ENCODE results near the gene ATP2A3. TPM values are rescaled to one million over a fixed set of nuclear protein-coding genes. Genes with fewer than 3 reads are reported as not detected.

ATP2A3 gene
- total RNA-seq, 1 experiment from 2014 or later: 4.4 TPM

- Histone ChIP-seq H4K20me1 (ENCODE audit: insufficient read depth) (no peaks in the 10 kb centered on the region), H3K9me3 (ENCODE audit: insufficient read depth, low read depth) (no peaks in the 10 kb centered on the region), H3F3A (ENCODE audit: insufficient read depth, low read depth) (no peaks in the 10 kb centered on the region), H3K4me1 (replicated peaks; ENCODE audit: insufficient read depth) (no peaks in the 10 kb centered on the region), H3K4me3 (no peak overlapping the region), H3K36me3 (ENCODE audit: low read depth) (no peaks in the 10 kb centered on the region), H2AFZ (no peak overlapping the region), H3K27ac (no peak overlapping the region), H3K79me2 (ENCODE audit: low read depth) (no peaks in the 10 kb centered on the region), H3K27me3 (ENCODE audit: insufficient read depth, low read depth) (no peaks in the 10 kb centered on the region), H3K9me2 (ENCODE audit: insufficient read depth) (no peaks in the 10 kb centered on the region), H3K4me2 (no peak overlapping the region)
- CTCF ChIA-PET: interaction anchor here (0.6 kb wide), 1 partner anchor 1065 kb away, joined by 8 read pairs; no protein-coding TSS in a partner anchor
- POLR2A ChIA-PET (ENCODE audit: unreplicated experiment): no interaction called here
- DNase-seq: no peak
- no TSS peak for BruUV-seq (replicated peaks)
- intact Hi-C loops (cut with micrococcal nuclease; ENCODE audit: unreplicated experiment): no loop called here
- TF ChIP-seq, protein P1, sequence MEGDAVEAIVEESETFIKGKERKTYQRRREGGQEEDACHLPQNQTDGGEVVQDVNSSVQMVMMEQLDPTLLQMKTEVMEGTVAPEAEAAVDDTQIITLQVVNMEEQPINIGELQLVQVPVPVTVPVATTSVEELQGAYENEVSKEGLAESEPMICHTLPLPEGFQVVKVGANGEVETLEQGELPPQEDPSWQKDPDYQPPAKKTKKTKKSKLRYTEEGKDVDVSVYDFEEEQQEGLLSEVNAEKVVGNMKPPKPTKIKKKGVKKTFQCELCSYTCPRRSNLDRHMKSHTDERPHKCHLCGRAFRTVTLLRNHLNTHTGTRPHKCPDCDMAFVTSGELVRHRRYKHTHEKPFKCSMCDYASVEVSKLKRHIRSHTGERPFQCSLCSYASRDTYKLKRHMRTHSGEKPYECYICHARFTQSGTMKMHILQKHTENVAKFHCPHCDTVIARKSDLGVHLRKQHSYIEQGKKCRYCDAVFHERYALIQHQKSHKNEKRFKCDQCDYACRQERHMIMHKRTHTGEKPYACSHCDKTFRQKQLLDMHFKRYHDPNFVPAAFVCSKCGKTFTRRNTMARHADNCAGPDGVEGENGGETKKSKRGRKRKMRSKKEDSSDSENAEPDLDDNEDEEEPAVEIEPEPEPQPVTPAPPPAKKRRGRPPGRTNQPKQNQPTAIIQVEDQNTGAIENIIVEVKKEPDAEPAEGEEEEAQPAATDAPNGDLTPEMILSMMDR (conservative IDR thresholded peaks at IDR 0.05): no peak
- no peak for TF ChIP-seq EZH2 (IDR thresholded peaks at IDR 0.05; ENCODE audit: low read depth)
Measured at GRCh38 chr17:3903051-3903825, 61.0 kb downstream of the ATP2A3 start.

GRCh38 chr17:3900646-3901045, 63.6 kb downstream of the ATP2A3 start:
- no peaks in the 10 kb centered on the region for H3K27me3 ChIP-seq (ENCODE audit: insufficient read depth, low read depth)

DNA sequence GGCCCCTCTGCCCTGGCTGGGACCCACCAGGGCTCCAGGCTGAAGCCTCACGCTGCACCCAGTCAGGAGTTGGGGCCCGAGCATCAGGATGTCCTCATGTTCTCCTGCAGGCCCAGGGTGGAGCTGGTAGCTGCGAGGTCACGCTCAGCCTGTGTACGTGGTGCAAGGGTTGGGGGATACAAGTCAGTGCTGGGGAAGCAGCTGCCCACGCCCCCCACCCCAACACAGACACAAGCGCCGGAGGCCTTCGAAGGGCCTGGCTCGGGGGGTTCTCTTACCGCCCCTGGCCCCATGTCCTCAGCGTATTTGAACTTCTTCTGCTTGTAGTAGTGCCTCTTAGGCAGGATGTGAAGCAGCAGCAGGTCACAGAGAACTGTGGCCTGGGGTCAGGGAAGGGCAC, 66.5 kb downstream of the ATP2A3 start:
- H3K79me2 ChIP-seq (ENCODE audit: low read depth): no peaks in the 10 kb centered on the region
- CTCF ChIA-PET: no interaction called here
- TF ChIP-seq EZH2 (IDR thresholded peaks at IDR 0.05; ENCODE audit: low read depth): no peak
- TF ChIP-seq, protein P1 (conservative IDR thresholded peaks at IDR 0.05): no peak

More at GRCh38 chr17:3900646-3901045, 63.6 kb downstream of the ATP2A3 start:
- H3F3A ChIP-seq (ENCODE audit: insufficient read depth, low read depth): peaks cover under 1% of the 10 kb centered on the region; the same call in 1 of the 2 replicates
- H3K27ac ChIP-seq: no peak overlapping the region
- no peak for DNase-seq
- H3K79me2 ChIP-seq (ENCODE audit: low read depth): no peaks in the 10 kb centered on the region
- H3K4me1 ChIP-seq (replicated peaks; ENCODE audit: insufficient read depth): peaks cover 4% of the 10 kb centered on the region
- CTCF ChIA-PET: interaction anchor here (0.6 to 0.8 kb wide), 2 partner anchors 12 to 179 kb away, joined by 3 to 10 read pairs; no protein-coding TSS in a partner anchor
- H3K36me3 ChIP-seq (ENCODE audit: low read depth): no peaks in the 10 kb centered on the region
- no peaks in the 10 kb centered on the region for H3K9me3 ChIP-seq (ENCODE audit: insufficient read depth, low read depth)
- no peak overlapping the region for H3K4me3 ChIP-seq
- TF ChIP-seq, protein P1 (conservative IDR thresholded peaks at IDR 0.05): no peak
- BruUV-seq (replicated peaks): no TSS peak
- H2AFZ ChIP-seq: no peak overlapping the region
- no peaks in the 10 kb centered on the region for H4K20me1 ChIP-seq (ENCODE audit: insufficient read depth)
- intact Hi-C loops (cut with micrococcal nuclease; ENCODE audit: unreplicated experiment): no loop called here
- POLR2A ChIA-PET (ENCODE audit: unreplicated experiment): no interaction called here
- no peaks in the 10 kb centered on the region for H3K9me2 ChIP-seq (ENCODE audit: insufficient read depth)
- H3K4me2 ChIP-seq: no peak overlapping the region

More for the DNA sequence above, 66.5 kb downstream of the ATP2A3 start:
- H3K9me3 ChIP-seq (ENCODE audit: insufficient read depth, low read depth): no peaks in the 10 kb centered on the region
- H3K4me2 ChIP-seq: no peak overlapping the region
- H3K4me1 ChIP-seq (replicated peaks; ENCODE audit: insufficient read depth): peaks cover 27% of the 10 kb centered on the region
- H3K4me3 ChIP-seq: no peak overlapping the region
- H3K36me3 ChIP-seq (ENCODE audit: low read depth): no peaks in the 10 kb centered on the region
- no peaks in the 10 kb centered on the region for H3K9me2 ChIP-seq (ENCODE audit: insufficient read depth)
- H3F3A ChIP-seq (ENCODE audit: insufficient read depth, low read depth): peaks cover 16% of the 10 kb centered on the region
- H3K27ac ChIP-seq: no peak overlapping the region
- intact Hi-C loops (cut with micrococcal nuclease; ENCODE audit: unreplicated experiment): loop anchor here (10.0 kb wide), 2 partner anchors 267 to 853 kb away; no protein-coding TSS in a partner anchor
- H3K27me3 ChIP-seq (ENCODE audit: insufficient read depth, low read depth): no peaks in the 10 kb centered on the region
- DNase-seq: no peak
- H4K20me1 ChIP-seq (ENCODE audit: insufficient read depth): no peaks in the 10 kb centered on the region
- no peak overlapping the region for H2AFZ ChIP-seq
- POLR2A ChIA-PET (ENCODE audit: unreplicated experiment): no interaction called here
- no TSS peak for BruUV-seq (replicated peaks)
